Uterus (tissue), 4 donors: ENCODE results near the gene AP2A2. TPM values are rescaled to one million over a fixed set of nuclear protein-coding genes. Genes with fewer than 3 reads are reported as not detected.

Experiments used
- DNase-seq, 2 donors: peaks; one replicate each; pipeline ENCODE4 v3.0.0-alpha.2; 2019 to 2020
- H3K27ac ChIP-seq, 2 donors: fragments of 200-600 bp; sonication (generic); 1 replicate in 1 of 2; 2 replicates in 1 of 2; pipeline ENCODE4 v1.5.1; 2016 to 2018
- H3K27me3 ChIP-seq, 2 donors: fragments of 200-600 bp; sonication (generic); one replicate each; pipeline ENCODE4 v1.5.1; 2018 to 2019; ENCODE audit warnings: control low read depth in 1 of 2
- H3K36me3 ChIP-seq, 2 donors: fragments of 200-600 bp; sonication (generic); one replicate each; pipeline ENCODE4 v1.5.1; 2019; ENCODE audit warnings: control low read depth in 1 of 2
- H3K4me1 ChIP-seq, 2 donors: fragments of 200-600 bp; sonication (generic); one replicate each; pipeline ENCODE4 v1.5.1; 2018 to 2019; ENCODE audit warnings: control low read depth in 1 of 2
- H3K4me3 ChIP-seq, 2 donors: fragments of 200-600 bp; sonication (generic); 1 replicate in 1 of 2; 2 replicates in 1 of 2; pipeline ENCODE4 v1.5.1; 2018 to 2019; ENCODE audit warnings: mild to moderate bottlenecking in 1 of 2
- H3K9me3 ChIP-seq, 2 donors: fragments of 200-600 bp; sonication (generic); one replicate each; pipeline ENCODE4 v1.5.1; 2019; ENCODE audit warnings: control low read depth in 1 of 2
- POLR2A ChIP-seq, 2 donors: fragments of 450-650 bp; IDR thresholded peaks; one replicate each; pipeline ENCODE4 v1.6.1; 2016; ENCODE audit warnings: antibody characterized with exemption in 2 of 2, mild to moderate bottlenecking in 1 of 2, moderate library complexity in 1 of 2
- intact Hi-C: fragments of 100-400 bp; cut with DNase I; formaldehyde crosslinking; loops from one replicate; pipeline ENCODE4 v1.15.1; 2023; ENCODE audit warnings: low total_unique reads
- total RNA-seq, 4 donors: library from RNA; depleted of rRNA in 3 of 4; stranded (reverse); fragments of >200 nt in 3 of 4; gene quantifications; one replicate each; pipeline versions ENCODE4 v1.1.0 to v1.2.4, GENCODE V29; 2014 to 2023
- TF ChIP-seq, protein P1 (sequence below), 4 experiments: fragments of 200-600 bp in 2 of 4; fragments of 450-650 bp in 2 of 4; sonication (generic) in 2 of 4; IDR thresholded peaks; one replicate each; pipeline ENCODE4 v1.5.1; 2016 to 2019; ENCODE audit warnings: antibody characterized with exemption in 4 of 4, mild to moderate bottlenecking in 2 of 4, moderate library complexity in 1 of 4
- donor health status: DM: yes; HTN: yes; CAD: no.

AP2A2 gene
- total RNA-seq, 4 donors from 2014 or later, result 25.6 to 120 (median 40.4) TPM

GRCh38 chr11:923691-924405 lies 1.8 kb upstream of the AP2A2 start:
- no peak for DNase-seq
- H3K27me3 ChIP-seq, result no peaks in the 10 kb centered on the region
- no peaks in the 10 kb centered on the region for H3K36me3 ChIP-seq
- H3K9me3 ChIP-seq, result no peaks in the 10 kb centered on the region
- peak overlapping the region in 1 of 2 donors; percentile 84 for H3K27ac ChIP-seq
- H3K4me1 ChIP-seq, result peaks cover 0 to 6% of the 10 kb centered on the region in 2 donors
- intact Hi-C loops, result no loop called here
- no peak for TF ChIP-seq POLR2A (IDR thresholded peaks at IDR 0.05)
- TF ChIP-seq, protein P1, sequence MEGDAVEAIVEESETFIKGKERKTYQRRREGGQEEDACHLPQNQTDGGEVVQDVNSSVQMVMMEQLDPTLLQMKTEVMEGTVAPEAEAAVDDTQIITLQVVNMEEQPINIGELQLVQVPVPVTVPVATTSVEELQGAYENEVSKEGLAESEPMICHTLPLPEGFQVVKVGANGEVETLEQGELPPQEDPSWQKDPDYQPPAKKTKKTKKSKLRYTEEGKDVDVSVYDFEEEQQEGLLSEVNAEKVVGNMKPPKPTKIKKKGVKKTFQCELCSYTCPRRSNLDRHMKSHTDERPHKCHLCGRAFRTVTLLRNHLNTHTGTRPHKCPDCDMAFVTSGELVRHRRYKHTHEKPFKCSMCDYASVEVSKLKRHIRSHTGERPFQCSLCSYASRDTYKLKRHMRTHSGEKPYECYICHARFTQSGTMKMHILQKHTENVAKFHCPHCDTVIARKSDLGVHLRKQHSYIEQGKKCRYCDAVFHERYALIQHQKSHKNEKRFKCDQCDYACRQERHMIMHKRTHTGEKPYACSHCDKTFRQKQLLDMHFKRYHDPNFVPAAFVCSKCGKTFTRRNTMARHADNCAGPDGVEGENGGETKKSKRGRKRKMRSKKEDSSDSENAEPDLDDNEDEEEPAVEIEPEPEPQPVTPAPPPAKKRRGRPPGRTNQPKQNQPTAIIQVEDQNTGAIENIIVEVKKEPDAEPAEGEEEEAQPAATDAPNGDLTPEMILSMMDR (IDR thresholded peaks at IDR 0.05), result no peak
- no peak overlapping the region for H3K4me3 ChIP-seq

DNA sequence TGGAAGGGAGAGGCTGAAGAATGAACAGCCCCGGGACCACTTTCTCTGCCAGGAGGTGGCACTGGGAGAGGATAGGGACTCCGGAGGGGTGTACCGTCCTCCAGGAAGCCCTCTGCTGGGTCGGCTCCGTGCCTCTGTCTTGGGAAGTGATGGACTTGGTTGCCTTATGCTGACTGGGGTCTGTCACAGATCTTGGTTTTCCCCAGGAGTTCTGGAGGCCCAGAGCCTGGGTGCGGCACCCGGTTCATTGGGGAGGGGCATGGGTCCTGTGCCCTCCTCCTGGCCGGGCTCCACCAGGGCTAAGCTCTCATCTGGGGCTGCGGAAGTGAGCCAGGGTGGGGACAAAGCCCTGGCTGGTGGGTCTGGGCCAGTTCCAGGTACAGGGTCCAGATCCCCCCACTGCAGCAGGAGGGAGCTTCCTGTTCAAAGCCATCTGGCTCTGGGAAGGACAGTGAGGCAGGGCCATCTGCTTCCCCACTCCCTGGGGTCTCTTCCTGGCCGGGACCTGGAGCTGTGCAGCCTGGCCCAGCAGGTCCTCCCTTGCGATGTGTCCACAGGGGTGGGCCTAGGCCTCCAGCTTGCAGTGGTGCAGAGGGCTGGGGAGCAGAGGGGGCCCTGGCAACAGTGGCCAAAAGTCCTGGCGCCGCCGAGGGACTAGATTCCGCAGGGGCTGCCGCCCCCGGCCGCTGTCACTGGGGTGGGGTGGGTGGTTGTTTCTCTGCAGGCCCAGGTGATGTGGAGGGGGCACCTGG lies 1.1 kb upstream of the AP2A2 start:
- peaks cover 0 to 6% of the 10 kb centered on the region in 2 donors for H3K4me1 ChIP-seq
- H3K4me3 ChIP-seq, result peak overlapping the region in 1 of 2 donors; percentile 84
- no peaks in the 10 kb centered on the region for H3K9me3 ChIP-seq
- DNase-seq, result peak; percentile 31 to 32
- intact Hi-C loops, result no loop called here
- no peak for TF ChIP-seq POLR2A (IDR thresholded peaks at IDR 0.05)
- TF ChIP-seq, protein P1 (IDR thresholded peaks at IDR 0.05), result no peak
- peak overlapping the region; percentile 84 to 89 for H3K27ac ChIP-seq
- no peaks in the 10 kb centered on the region for H3K36me3 ChIP-seq
- H3K27me3 ChIP-seq, result no peaks in the 10 kb centered on the region

DNA sequence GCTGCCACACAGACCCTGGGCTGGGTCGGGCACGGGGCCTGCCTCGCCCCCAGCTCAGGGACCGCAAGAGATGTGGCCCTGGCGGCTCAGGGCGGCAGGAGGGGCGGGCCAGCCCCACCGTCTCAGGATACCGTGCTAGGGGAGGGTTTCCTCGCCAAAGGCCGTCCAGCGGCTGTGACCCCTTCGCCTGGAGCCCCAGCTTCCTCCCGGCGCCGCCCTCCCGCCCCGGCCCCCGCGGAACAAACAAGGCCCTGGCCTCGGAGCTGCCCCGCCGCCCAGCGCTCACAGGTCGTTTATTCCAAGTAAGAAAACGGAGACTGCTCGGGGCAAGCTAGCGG lies 543 bp upstream of the AP2A2 start:
- peak; percentile 40 to 49 for DNase-seq
- peak overlapping the region; percentile 18 to 84 for H3K4me3 ChIP-seq
- intact Hi-C loops, result no loop called here

DNA sequence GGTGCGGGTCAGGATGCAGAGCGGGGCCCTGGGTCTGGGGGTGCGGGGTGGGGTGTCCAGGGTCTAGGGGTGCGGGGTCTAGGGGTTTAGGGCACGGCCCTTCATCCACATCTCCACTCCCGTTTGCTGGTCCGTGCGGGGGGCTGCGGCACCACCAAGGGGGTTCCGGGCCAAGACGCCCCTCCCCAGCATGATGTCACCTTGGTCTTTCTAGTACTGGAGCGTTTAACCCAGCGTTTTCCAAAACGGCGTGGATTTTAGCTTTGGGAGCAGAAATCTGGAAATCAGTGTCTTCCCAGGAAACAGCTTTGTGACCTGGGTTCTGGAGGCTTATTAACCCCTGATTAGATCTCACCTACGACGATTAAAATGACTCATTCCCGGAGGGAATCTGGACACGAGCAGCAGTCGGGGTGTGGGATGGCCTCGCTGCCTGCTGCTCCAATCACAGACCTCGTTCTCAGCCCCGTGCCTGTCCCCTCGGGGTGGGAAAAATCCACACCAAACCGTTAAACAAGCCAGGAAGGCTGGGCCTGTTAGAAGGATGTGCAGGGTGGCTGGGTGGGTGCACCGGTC lies 759 bp downstream of the AP2A2 start:
- intact Hi-C loops, result no loop called here
- H3K27ac ChIP-seq, result peak overlapping the region; percentile 84 to 89
- H3K4me3 ChIP-seq, result peak overlapping the region; percentile 75 to 84
- peaks cover 0 to 12% of the 10 kb centered on the region in 2 donors for H3K4me1 ChIP-seq
- H3K27me3 ChIP-seq, result no peaks in the 10 kb centered on the region
- no peaks in the 10 kb centered on the region for H3K9me3 ChIP-seq
- no peaks in the 10 kb centered on the region for H3K36me3 ChIP-seq
- no peak for TF ChIP-seq POLR2A (IDR thresholded peaks at IDR 0.05)
- TF ChIP-seq, protein P1 (IDR thresholded peaks at IDR 0.05), result no peak
- DNase-seq, result peak; percentile 34 to 45

More for the DNA sequence above, 543 bp upstream of the AP2A2 start:
- no peak for TF ChIP-seq POLR2A (IDR thresholded peaks at IDR 0.05)
- TF ChIP-seq, protein P1 (IDR thresholded peaks at IDR 0.05), result no peak
- H3K27ac ChIP-seq, result peak overlapping the region; percentile 84 to 89
- peaks cover 0 to 6% of the 10 kb centered on the region in 2 donors for H3K4me1 ChIP-seq
- no peaks in the 10 kb centered on the region for H3K36me3 ChIP-seq
- H3K27me3 ChIP-seq, result no peaks in the 10 kb centered on the region
- H3K9me3 ChIP-seq, result no peaks in the 10 kb centered on the region

GRCh38 chr11:927871-928270 lies 2.2 kb downstream of the AP2A2 start:
- TF ChIP-seq, protein P1 (IDR thresholded peaks at IDR 0.05), result no peak
- TF ChIP-seq POLR2A (IDR thresholded peaks at IDR 0.05), result no peak
- DNase-seq, result no peak
- Histone ChIP-seq H3K4me3 (no peak overlapping the region), H3K27ac (no peak overlapping the region), H3K9me3 (no peaks in the 10 kb centered on the region), H3K36me3 (no peaks in the 10 kb centered on the region), H3K27me3 (no peaks in the 10 kb centered on the region), H3K4me1 (peaks cover 0 to 12% of the 10 kb centered on the region in 2 donors)
- intact Hi-C loops, result no loop called here
